SK-N-SH (cell line): ENCODE data around the gene PPL. TPM values are rescaled to one million over a fixed set of nuclear protein-coding genes. Genes with fewer than 3 reads are reported as not detected.

Experiments
- CTCF ChIA-PET: fragments of 300-600, 350-600 bp; formaldehyde crosslinking; extraction: SDS; loops from one replicate; lab custom pipeline; 2021; lab: Yijun Ruan, JAX
- POLR2A ChIA-PET: fragments of 350-600 bp; sonication (Branson Sonifier 250); formaldehyde crosslinking; extraction: SDS; loops from one replicate; lab custom pipeline; 2020; ENCODE audit warnings: antibody characterized with exemption, inconsistent platforms; lab: Yijun Ruan, JAX
- DNase-seq: peaks from one replicate; pipeline ENCODE4 v3.0.0; 2012
- H2AFZ ChIP-seq: fragments of 200-600 bp; sonication (generic); 2 replicates; pipeline ENCODE4 v1.8.1; 2016; ENCODE audit warnings: antibody characterized with exemption, mild to moderate bottlenecking, low read depth
- H3F3A ChIP-seq: fragments of 200-600 bp; sonication (generic); replicated peaks from 2 replicates; pipeline ENCODE3; 2016; ENCODE audit warnings: antibody characterized with exemption, mild to moderate bottlenecking; ENCODE audit not compliant: insufficient read depth
- H3K27ac ChIP-seq, 2 experiments: fragments of 200-500 bp in 1 of 2; fragments of 200-600 bp in 1 of 2; sonication (Bioruptor generic) in 1 of 2; sonication (generic), shearing (Covaris generic) in 1 of 2; 2 replicates each; pipeline versions ENCODE4 v1.5.1 to v1.6.1; 2014 to 2016; ENCODE audit warnings: low read depth in 2 of 2, inconsistent platforms in 1 of 2, low read length in 1 of 2, mild to moderate bottlenecking in 1 of 2, mixed read lengths in 1 of 2
- H3K27me3 ChIP-seq: fragments of 200-600 bp; sonication (generic), shearing (Covaris generic); 2 replicates; pipeline ENCODE4 v1.6.1; 2016; ENCODE audit warnings: mixed run types; ENCODE audit not compliant: insufficient read depth
- H3K36me3 ChIP-seq, 2 experiments: fragments of 200-500 bp in 1 of 2; fragments of 200-600 bp in 1 of 2; sonication (Bioruptor generic) in 1 of 2; sonication (generic) in 1 of 2; replicated peaks in 1 of 2; 2 replicates each; pipeline versions ENCODE3 to v1.5.1; 2014 to 2016; ENCODE audit warnings: low read length in 1 of 2, mild to moderate bottlenecking in 1 of 2; ENCODE audit not compliant: insufficient read depth in 2 of 2, control insufficient read depth in 1 of 2
- H3K4me1 ChIP-seq, 2 experiments: fragments of 200-500 bp in 1 of 2; fragments of 200-600 bp in 1 of 2; sonication (Bioruptor generic) in 1 of 2; sonication (generic), shearing (Covaris generic) in 1 of 2; 2 replicates each; pipeline versions ENCODE4 v1.5.1 to v1.6.1; 2014 to 2016; ENCODE audit warnings: low read depth in 1 of 2, low read length in 1 of 2, mixed run types in 1 of 2; ENCODE audit not compliant: insufficient read depth in 2 of 2, control insufficient read depth in 1 of 2
- H3K4me2 ChIP-seq: fragments of 200-600 bp; sonication (generic), shearing (Covaris generic); 2 replicates; pipeline ENCODE4 v1.6.1; 2017; ENCODE audit warnings: mixed run types
- H3K4me3 ChIP-seq, 2 experiments: fragments of 200-500 bp in 1 of 2; fragments of 200-600 bp in 1 of 2; sonication (Bioruptor generic) in 1 of 2; sonication (generic), shearing (Covaris generic) in 1 of 2; 2 replicates each; pipeline versions ENCODE4 v1.5.1 to v1.8.1; 2014 to 2016; ENCODE audit warnings: low read depth in 2 of 2, inconsistent platforms in 1 of 2, low read length in 1 of 2, mild to moderate bottlenecking in 1 of 2, mixed read lengths in 1 of 2, moderate library complexity in 1 of 2
- H3K79me2 ChIP-seq: fragments of 200-600 bp; sonication (generic); 2 replicates; pipeline ENCODE4 v1.8.1; 2017; ENCODE audit warnings: mild to moderate bottlenecking; ENCODE audit not compliant: insufficient read depth
- H3K9ac ChIP-seq: fragments of 200-600 bp; sonication (generic); 2 replicates; pipeline ENCODE4 v1.6.1; 2017; ENCODE audit warnings: mixed run types
- H3K9me2 ChIP-seq: fragments of 200-600 bp; sonication (generic); 2 replicates; pipeline ENCODE4 v1.6.1; 2017; ENCODE audit warnings: mixed run types
- H3K9me3 ChIP-seq: fragments of 200-600 bp; sonication (generic); 2 replicates; pipeline ENCODE4 v1.6.1; 2017; ENCODE audit warnings: mixed run types, mild to moderate bottlenecking, moderate library complexity
- H4K20me1 ChIP-seq: fragments of 200-600 bp; sonication (generic); 2 replicates; pipeline ENCODE4 v1.6.1; 2017; ENCODE audit warnings: mild to moderate bottlenecking, mixed run types; ENCODE audit not compliant: insufficient read depth
- ELF1 ChIP-seq: IDR thresholded peaks from 2 replicates; pipeline ENCODE4 v1.4.0; 2012
- EP300 ChIP-seq, 2 experiments: IDR thresholded peaks; 2 replicates each; pipeline versions ENCODE4 v1.4.0 to v1.6.1; 2012; ENCODE audit warnings: borderline replicate concordance in 1 of 2, low read depth in 1 of 2, low read length in 1 of 2
- FOSL2 ChIP-seq: IDR thresholded peaks from 2 replicates; pipeline ENCODE4 v1.4.0; 2012; ENCODE audit warnings: low read depth, mild to moderate bottlenecking, moderate library complexity, borderline replicate concordance
- FOXJ3 ChIP-seq: sonication (generic); formaldehyde crosslinking; IDR thresholded peaks from 2 replicates; pipeline ENCODE4 v1.5.1; 2020; ENCODE audit warnings: mild to moderate bottlenecking, missing genetic modification reagents
- FOXM1 ChIP-seq: IDR thresholded peaks from 2 replicates; pipeline ENCODE4 v1.4.0; 2012; ENCODE audit warnings: low read depth, mild to moderate bottlenecking
- GABPA ChIP-seq: IDR thresholded peaks from 2 replicates; pipeline ENCODE4 v1.4.0; 2012; ENCODE audit warnings: low read depth, mild to moderate bottlenecking
- MXI1 ChIP-seq: IDR thresholded peaks from 2 replicates; pipeline ENCODE4 v1.6.1; 2012; ENCODE audit warnings: mild to moderate bottlenecking, low read depth, low read length, improper control_type of control experiment
- NFIC ChIP-seq: IDR thresholded peaks from 2 replicates; pipeline ENCODE4 v1.4.0; 2012; ENCODE audit warnings: borderline replicate concordance
- NRF1 ChIP-seq: IDR thresholded peaks from 2 replicates; pipeline ENCODE4 v1.6.1; 2012; ENCODE audit warnings: low read depth, mild to moderate bottlenecking, low read length
- RAD21 ChIP-seq: IDR thresholded peaks from 2 replicates; pipeline ENCODE4 v1.6.1; 2012; ENCODE audit warnings: mild to moderate bottlenecking, low read length
- RCOR1 ChIP-seq: fragments of 150-350 bp; IDR thresholded peaks from 2 replicates; pipeline ENCODE4 v1.6.1; 2017; ENCODE audit warnings: antibody characterized with exemption, low read length
- RFX5 ChIP-seq: IDR thresholded peaks from 2 replicates; pipeline ENCODE4 v1.6.1; 2012; ENCODE audit warnings: mild to moderate bottlenecking, improper control_type of control experiment, low read length
- RXRA ChIP-seq: IDR thresholded peaks from 2 replicates; pipeline ENCODE4 v1.4.0; 2012; ENCODE audit warnings: low read depth, mild to moderate bottlenecking, borderline replicate concordance
- WGBS: methylation state at CpG from one replicate; pipeline ENCODE4 v1.1.6; 2017; ENCODE audit warnings: low lambda C conversion rate; 5-methylcytosine and 5-hydroxymethylcytosine counted together
- polyA plus RNA-seq, 3 experiments: library from polyadenylated mRNA; depleted of rRNA; stranded (reverse); fragments of >200 nt; gene quantifications; 2 replicates each; pipeline ENCODE4 v1.2.3, GENCODE V29; 2012
- TF ChIP-seq, protein P1 (sequence below): IDR thresholded peaks from 2 replicates; pipeline ENCODE4 v1.4.0; 2012; ENCODE audit warnings: low read depth
- TF ChIP-seq, protein P2 (sequence below): fragments of 200-600 bp; sonication (generic); IDR thresholded peaks from 2 replicates; pipeline ENCODE4 v1.6.1; 2017; ENCODE audit warnings: antibody characterized with exemption, mild to moderate bottlenecking, moderate library complexity
- TF ChIP-seq, protein P3 (sequence below): fragments of 150-350 bp; IDR thresholded peaks from 2 replicates; pipeline ENCODE4 v1.6.1; 2017; ENCODE audit warnings: antibody characterized with exemption, low read length, low read depth, borderline replicate concordance
- TF ChIP-seq, protein P4 (sequence below): IDR thresholded peaks from 2 replicates; pipeline ENCODE4 v1.4.0; 2012; ENCODE audit warnings: low read depth, borderline replicate concordance
- TF ChIP-seq, protein P5 (sequence below): fragments of 150-350 bp; IDR thresholded peaks from 2 replicates; pipeline ENCODE4 v1.6.1; 2016; ENCODE audit warnings: mild to moderate bottlenecking, low read depth, low read length
- TF ChIP-seq, protein P6 (sequence below): IDR thresholded peaks from 2 replicates; pipeline ENCODE4; 2012
- TF ChIP-seq, protein P7 (sequence below): IDR thresholded peaks from 2 replicates; pipeline ENCODE4 v1.6.1; 2012; ENCODE audit warnings: mild to moderate bottlenecking, low read depth, low read length, moderate library complexity

Gene PPL
- polyA plus RNA-seq, 1 of the 3 experiments (the other 2 are of a cell fraction): 24.6 TPM

DNA sequence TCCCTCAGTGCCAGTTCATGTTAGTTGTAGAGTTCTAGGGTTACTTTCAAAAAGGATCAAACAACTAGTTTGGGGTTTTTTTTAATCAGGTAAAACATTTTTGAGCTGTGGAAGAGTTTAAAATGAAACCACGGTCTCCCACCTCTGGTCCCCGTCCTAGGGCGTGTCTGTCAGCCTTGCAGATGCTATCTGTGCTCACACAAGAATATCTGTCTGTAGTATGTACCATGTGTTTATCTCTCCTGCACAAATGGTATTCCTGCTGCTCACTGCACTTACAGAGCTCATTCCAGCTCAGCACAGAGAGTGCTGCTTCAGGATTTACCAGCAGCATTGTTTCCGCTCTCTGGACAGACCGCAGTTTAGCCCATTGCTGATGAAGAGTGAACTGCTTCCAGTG lies 50.8 kb downstream of the PPL start:
- Histone ChIP-seq H2AFZ (no peak overlapping the region), H3K27ac (no peak overlapping the region), H3K4me3 (no peak overlapping the region), H3K27me3 (no peaks in the 10 kb centered on the region), H3K9me3 (no peaks in the 10 kb centered on the region), H3K9ac (no peak overlapping the region), H3F3A (peaks cover 17% of the 10 kb centered on the region), H3K9me2 (no peaks in the 10 kb centered on the region), H4K20me1 (peaks cover 26% of the 10 kb centered on the region)
- POLR2A ChIA-PET: no interaction called here
- no peak for DNase-seq
- TF ChIP-seq FOXM1: no peak
- TF ChIP-seq FOSL2: no peak
- TF ChIP-seq, protein P1, sequence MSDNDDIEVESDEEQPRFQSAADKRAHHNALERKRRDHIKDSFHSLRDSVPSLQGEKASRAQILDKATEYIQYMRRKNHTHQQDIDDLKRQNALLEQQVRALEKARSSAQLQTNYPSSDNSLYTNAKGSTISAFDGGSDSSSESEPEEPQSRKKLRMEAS: no peak
- TF ChIP-seq RCOR1: no peak
- TF ChIP-seq, protein P2, sequence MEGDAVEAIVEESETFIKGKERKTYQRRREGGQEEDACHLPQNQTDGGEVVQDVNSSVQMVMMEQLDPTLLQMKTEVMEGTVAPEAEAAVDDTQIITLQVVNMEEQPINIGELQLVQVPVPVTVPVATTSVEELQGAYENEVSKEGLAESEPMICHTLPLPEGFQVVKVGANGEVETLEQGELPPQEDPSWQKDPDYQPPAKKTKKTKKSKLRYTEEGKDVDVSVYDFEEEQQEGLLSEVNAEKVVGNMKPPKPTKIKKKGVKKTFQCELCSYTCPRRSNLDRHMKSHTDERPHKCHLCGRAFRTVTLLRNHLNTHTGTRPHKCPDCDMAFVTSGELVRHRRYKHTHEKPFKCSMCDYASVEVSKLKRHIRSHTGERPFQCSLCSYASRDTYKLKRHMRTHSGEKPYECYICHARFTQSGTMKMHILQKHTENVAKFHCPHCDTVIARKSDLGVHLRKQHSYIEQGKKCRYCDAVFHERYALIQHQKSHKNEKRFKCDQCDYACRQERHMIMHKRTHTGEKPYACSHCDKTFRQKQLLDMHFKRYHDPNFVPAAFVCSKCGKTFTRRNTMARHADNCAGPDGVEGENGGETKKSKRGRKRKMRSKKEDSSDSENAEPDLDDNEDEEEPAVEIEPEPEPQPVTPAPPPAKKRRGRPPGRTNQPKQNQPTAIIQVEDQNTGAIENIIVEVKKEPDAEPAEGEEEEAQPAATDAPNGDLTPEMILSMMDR: no peak
- TF ChIP-seq ELF1: no peak
- TF ChIP-seq NFIC: no peak
- no peak for TF ChIP-seq RFX5
- TF ChIP-seq RXRA: no peak
- TF ChIP-seq, protein P3, sequence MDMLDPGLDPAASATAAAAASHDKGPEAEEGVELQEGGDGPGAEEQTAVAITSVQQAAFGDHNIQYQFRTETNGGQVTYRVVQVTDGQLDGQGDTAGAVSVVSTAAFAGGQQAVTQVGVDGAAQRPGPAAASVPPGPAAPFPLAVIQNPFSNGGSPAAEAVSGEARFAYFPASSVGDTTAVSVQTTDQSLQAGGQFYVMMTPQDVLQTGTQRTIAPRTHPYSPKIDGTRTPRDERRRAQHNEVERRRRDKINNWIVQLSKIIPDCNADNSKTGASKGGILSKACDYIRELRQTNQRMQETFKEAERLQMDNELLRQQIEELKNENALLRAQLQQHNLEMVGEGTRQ: no peak
- TF ChIP-seq, protein P4, sequence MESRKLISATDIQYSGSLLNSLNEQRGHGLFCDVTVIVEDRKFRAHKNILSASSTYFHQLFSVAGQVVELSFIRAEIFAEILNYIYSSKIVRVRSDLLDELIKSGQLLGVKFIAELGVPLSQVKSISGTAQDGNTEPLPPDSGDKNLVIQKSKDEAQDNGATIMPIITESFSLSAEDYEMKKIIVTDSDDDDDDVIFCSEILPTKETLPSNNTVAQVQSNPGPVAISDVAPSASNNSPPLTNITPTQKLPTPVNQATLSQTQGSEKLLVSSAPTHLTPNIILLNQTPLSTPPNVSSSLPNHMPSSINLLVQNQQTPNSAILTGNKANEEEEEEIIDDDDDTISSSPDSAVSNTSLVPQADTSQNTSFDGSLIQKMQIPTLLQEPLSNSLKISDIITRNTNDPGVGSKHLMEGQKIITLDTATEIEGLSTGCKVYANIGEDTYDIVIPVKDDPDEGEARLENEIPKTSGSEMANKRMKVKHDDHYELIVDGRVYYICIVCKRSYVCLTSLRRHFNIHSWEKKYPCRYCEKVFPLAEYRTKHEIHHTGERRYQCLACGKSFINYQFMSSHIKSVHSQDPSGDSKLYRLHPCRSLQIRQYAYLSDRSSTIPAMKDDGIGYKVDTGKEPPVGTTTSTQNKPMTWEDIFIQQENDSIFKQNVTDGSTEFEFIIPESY: no peak
- TF ChIP-seq MXI1: no peak
- TF ChIP-seq, protein P5, sequence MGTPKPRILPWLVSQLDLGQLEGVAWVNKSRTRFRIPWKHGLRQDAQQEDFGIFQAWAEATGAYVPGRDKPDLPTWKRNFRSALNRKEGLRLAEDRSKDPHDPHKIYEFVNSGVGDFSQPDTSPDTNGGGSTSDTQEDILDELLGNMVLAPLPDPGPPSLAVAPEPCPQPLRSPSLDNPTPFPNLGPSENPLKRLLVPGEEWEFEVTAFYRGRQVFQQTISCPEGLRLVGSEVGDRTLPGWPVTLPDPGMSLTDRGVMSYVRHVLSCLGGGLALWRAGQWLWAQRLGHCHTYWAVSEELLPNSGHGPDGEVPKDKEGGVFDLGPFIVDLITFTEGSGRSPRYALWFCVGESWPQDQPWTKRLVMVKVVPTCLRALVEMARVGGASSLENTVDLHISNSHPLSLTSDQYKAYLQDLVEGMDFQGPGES: no peak
- TF ChIP-seq, protein P6, sequence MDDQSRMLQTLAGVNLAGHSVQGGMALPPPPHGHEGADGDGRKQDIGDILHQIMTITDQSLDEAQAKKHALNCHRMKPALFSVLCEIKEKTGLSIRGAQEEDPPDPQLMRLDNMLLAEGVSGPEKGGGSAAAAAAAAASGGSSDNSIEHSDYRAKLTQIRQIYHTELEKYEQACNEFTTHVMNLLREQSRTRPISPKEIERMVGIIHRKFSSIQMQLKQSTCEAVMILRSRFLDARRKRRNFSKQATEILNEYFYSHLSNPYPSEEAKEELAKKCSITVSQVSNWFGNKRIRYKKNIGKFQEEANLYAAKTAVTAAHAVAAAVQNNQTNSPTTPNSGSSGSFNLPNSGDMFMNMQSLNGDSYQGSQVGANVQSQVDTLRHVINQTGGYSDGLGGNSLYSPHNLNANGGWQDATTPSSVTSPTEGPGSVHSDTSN: no peak
- TF ChIP-seq FOXJ3 (CRISPR knock-in tag): no peak
- TF ChIP-seq GABPA: no peak
- TF ChIP-seq NRF1: no peak
- TF ChIP-seq, protein P7, sequence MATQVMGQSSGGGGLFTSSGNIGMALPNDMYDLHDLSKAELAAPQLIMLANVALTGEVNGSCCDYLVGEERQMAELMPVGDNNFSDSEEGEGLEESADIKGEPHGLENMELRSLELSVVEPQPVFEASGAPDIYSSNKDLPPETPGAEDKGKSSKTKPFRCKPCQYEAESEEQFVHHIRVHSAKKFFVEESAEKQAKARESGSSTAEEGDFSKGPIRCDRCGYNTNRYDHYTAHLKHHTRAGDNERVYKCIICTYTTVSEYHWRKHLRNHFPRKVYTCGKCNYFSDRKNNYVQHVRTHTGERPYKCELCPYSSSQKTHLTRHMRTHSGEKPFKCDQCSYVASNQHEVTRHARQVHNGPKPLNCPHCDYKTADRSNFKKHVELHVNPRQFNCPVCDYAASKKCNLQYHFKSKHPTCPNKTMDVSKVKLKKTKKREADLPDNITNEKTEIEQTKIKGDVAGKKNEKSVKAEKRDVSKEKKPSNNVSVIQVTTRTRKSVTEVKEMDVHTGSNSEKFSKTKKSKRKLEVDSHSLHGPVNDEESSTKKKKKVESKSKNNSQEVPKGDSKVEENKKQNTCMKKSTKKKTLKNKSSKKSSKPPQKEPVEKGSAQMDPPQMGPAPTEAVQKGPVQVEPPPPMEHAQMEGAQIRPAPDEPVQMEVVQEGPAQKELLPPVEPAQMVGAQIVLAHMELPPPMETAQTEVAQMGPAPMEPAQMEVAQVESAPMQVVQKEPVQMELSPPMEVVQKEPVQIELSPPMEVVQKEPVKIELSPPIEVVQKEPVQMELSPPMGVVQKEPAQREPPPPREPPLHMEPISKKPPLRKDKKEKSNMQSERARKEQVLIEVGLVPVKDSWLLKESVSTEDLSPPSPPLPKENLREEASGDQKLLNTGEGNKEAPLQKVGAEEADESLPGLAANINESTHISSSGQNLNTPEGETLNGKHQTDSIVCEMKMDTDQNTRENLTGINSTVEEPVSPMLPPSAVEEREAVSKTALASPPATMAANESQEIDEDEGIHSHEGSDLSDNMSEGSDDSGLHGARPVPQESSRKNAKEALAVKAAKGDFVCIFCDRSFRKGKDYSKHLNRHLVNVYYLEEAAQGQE: no peak
- TF ChIP-seq RAD21: no peak
- no peak for TF ChIP-seq EP300 (IDR thresholded peaks at IDR 0.05; ENCODE audit: borderline replicate concordance in 1 of 2, low read depth in 1 of 2, low read length in 1 of 2)
- TF ChIP-seq, all 33 proteins: peak for 0
- WGBS: 97% methylated on average over 5 of the region's 5 CpGs
- peaks cover 11 to 22% of the 10 kb centered on the region in 2 experiments; a peak in 3 of 4 replicates for H3K4me1 ChIP-seq
- CTCF ChIA-PET: interaction anchor here (1.4 kb wide), 1 partner anchor 10 kb away, joined by 3 read pairs; no protein-coding TSS in a partner anchor
- H3K79me2 ChIP-seq: no peaks in the 10 kb centered on the region
- H3K4me2 ChIP-seq: no peak overlapping the region
- peaks cover 11 to 73% of the 10 kb centered on the region in 2 experiments for H3K36me3 ChIP-seq
